Ovary (tissue), 3 donors: ENCODE data around the gene ZNF487.

Experiments
- CTCF ChIP-seq, 3 donors: fragments of 450-650 bp in 2 of 3; fragments of 200-600 bp in 1 of 3; IDR thresholded peaks; one replicate each; pipeline versions ENCODE4 v1.5.1 to v1.8.0; 2016 to 2022; ENCODE audit warnings: antibody characterized with exemption in 3 of 3, mild to moderate bottlenecking in 1 of 3
- EP300 ChIP-seq: sonication (generic); formaldehyde crosslinking; IDR thresholded peaks from one replicate; pipeline ENCODE4 v1.6.1; 2017; ENCODE audit warnings: antibody characterized with exemption
- POLR2A ChIP-seq: fragments of 450-650 bp; IDR thresholded peaks from one replicate; pipeline ENCODE4 v1.6.1; 2017; ENCODE audit warnings: antibody characterized with exemption, mild to moderate bottlenecking, moderate library complexity
- donor health status: DM: no; HTN: no; CAD: no.

GRCh38 chr10:43448742-43449141 is 11.8 kb downstream of the ZNF487 start:
- TF ChIP-seq EP300 (no peak), CTCF (IDR thresholded peaks at IDR 0.05) (no peak), POLR2A (no peak)
